ENCODE results near the gene TCOF1. TPM values are rescaled to one million over a fixed set of nuclear protein-coding genes. Genes with fewer than 3 reads are reported as not detected.

TCOF1 gene
- polyA plus RNA-seq, 3 donors, result 36.1 to 39.9 (median 39.1) TPM

DNA sequence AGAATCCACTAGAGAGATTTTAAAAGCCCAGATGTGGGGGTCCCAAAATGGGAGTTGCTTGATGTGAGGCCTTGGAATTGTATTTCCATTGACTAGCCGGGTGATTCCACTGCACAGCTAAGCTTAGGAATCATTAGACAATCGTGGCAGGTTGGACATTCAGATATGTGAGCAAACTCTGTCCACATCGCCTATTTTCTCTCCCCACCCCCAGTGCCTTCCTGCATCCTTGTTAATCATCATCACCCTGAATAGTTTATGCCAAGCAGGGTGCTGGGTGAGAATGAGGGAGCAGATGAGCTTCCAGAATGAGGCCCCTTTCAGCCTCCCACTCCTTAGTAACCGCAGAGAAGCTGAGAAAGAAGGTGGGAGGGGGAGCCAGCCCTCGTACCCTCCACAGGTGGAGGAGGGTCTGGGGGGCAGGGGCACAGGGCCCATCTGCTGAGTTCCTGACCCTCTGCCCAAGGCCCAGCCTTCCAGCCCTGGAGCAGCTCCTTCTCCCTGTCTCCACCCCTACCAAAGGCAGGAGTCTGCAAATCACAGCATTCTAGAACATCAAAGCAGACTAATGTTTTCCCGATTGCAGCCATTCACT is 7.7 kb upstream of the TCOF1 start:
- no peak for DNase-seq

DNA sequence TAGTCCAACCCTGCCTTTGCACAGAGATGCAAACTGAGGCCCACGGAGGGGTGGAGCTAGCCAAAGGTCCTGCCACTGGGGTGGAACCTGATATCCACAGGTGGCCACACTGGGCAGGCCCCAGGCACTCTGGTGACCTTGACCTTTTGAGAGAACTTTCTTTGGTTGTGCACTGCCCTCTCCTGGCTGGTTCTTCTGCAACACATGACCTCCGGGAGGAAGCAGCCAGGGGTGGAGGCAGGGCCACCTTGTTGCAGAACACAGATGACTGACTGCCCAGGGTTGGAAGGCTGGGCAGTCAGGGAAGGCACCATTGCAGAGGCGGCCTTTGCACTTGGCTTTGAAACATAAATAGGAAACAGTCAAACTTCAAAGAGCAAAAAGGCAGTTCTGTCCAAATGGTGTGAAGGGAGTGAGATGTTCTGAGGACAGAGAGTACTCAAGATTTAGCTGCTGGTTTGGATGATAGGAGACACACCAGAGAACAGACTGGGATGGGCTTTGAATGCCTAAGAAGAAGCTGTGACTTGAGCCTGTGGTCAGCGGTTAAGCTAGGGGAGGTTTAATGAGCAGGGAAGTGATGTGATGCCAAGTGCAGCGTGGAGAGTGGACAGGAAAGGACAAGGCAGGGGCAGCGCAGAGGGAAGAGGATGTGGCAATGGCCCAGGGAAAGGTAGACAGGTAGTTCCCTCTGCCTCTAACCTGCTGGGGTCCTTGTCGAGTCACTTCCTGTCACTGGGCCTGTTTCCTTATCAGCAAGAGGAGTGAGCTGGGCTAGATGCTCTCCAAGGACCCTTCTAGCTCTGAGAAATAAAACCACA is 6.8 kb upstream of the TCOF1 start:
- DNase-seq, result peak; percentile 64

DNA sequence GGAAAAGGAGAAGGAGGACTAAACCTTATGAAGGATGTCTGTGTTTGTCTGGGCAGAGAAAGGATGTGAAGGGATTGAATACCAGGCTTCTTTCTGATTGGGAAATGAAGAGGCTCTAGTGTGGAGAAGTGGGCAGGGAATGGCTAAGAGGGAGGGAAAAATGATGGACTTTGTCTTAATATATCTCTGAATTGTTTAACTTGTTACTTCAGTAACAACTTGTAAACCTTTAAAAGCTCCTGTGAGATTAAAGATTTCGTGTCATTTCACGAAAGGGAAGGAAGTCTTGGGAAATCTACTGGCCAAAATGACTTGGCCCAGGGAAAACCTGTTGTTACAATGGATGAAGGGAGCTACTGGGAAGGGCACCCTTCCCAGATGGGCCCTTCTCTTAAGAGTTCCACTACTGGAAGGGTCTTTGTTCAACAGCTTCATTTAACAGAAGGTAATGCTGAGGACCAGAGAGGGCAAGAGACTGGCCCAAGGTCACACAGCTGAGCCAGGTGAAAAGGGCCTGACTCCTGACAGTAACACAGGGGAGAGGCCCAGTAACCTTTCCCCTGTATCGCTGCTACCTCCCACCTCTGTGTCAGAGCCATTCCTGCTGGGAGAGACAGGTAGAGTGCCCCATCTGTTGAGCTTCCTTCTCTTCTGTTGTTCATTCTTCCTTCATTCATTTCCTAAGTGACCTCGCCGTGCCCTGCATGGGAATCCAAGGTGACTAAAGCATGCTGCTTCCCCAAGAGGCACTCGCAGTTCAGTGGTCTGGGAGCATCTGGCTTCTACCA is 5.1 kb upstream of the TCOF1 start:
- no peak for DNase-seq

DNA sequence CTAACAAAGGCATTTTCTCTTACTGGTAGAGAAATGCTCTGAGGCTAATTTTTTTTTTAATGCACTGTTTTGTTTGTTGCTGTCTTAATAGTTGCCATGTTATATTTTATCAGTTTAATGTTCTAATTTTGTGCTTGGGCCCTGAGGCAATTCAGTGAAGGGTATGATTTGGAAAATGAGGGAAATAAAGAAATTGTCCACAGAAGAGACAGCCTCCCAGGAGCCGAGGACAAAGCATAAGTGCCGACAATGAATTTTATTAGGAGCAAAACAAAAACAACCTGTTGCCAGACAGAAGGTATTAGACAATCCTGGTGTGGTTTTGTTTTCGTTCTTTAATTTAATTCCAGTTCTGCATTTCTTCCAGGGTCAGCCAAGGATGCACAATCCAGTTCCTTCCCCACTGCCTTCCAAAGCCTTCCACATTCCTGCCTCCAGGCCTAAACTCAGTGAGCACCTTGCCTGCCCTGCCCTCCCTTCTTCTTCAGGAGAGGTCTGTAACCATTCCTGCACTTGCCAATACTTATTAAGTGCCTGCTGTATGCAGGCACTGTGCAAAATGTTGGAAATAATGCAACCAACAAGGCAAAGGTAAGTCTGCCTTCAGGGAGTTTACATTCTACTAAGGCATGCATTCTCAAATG is 4.3 kb upstream of the TCOF1 start:
- no peak for DNase-seq

DNA sequence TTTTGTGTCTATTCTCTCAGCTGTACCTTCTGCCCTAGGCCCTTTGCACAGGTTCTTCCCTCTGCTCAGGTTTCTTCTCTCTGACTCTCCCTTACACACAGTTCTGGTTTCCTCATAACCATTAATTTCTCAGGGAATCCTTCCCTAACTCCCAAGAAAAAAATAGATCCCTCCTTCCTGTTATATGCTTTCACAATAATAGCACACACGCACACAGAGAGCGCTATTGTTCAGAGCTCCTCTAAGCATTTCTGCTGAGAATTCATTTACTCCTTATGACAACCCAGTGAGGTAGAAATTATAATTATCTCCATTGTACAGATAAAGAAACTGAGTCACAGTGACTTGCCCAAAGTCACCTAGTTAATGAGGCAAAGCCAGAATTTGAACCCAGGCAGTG is 1.7 kb upstream of the TCOF1 start:
- DNase-seq, result no peak

DNA sequence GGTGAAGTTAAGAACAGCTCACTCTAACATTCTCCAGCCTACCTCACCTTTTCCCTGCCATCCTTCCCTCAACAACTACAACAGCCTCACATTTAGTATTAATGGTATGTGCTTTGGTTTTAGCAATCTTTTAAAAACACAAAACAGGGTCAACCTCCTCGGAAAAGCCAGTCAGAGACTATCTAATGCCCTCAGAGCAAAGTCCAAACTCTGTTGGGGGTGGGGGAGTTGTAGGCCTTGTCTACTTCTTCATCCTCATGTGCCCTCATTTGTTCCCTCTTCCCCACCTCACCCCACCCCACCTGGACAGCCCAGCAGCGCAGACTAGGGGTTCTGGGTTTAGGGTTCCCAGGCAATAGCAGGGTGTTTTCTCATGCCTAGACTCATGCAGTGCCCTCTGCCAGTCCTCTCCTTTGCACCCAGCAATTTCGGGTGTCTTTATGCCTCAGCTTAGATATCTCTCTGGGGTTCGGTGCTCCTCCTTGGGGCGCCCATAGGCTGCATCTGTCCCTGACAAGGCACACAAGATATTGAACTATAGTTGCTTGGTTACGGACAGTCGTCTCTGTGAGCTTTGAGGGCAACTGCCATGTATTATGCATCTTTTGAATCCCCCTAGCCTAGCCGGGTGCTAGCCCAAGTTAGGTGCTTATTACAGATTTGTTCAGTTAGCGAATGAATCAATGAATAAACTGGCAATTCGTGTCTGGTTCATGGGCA is 762 bp upstream of the TCOF1 start:
- DNase-seq, result no peak

DNA sequence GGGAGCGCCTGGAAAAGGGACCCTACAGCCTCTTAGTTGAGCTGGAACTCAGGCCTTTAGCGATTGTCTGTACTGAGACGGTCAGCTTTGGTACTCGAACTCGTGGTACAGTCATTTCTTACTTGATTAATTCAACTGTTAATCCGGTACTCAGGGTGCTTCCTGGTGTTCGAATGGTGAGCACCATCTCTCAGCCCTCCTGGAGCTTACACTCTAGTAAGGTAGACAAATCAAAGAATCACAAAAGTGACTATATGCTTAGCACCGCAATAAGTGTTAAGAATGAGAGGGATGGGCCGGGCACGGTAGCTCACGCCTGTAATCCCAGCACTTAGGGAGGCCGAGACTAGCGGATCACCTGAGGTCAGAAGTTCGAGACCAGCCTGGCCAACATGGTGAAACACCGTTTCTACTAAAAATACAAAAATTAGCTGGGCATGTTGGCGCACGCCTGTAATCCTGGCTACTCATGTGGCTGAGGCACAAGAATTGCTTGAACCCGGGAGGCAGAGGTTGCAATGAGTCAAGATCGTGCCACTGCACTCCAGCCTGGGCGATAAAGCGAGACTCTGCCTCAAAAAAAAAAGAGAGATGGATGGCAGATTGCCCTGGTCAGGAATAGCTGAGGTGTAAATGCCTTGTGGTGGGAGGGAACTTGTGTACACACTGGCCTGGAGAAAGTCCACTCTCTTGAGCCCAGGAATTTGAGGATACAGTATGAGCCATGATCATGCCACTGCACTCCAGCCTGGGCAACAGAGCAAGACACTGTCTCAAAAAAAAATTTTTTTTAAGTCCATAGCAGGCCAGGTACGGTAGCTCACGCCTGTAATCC is 981 bp downstream of the TCOF1 start:
- no peak for DNase-seq

DNA sequence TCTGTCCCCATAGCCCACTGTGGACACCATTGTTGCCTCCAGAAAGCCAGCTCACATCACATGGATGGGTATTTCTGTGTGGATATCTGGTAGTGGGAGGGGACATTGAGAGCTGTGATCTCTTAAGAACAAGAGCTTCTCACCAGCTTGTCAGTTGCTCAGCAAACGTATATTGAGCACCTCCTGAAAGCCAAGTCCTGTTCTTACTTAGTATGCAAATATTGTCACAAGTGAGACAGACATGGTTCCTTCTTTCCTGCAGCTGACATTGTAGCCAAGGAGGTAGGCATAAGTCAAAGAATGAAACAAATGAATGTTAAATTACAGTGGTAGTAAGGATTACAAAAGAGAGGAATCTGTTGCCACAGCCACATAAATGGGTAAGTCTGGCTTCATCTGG is 3.8 kb downstream of the TCOF1 start:
- no peak for DNase-seq

DNA sequence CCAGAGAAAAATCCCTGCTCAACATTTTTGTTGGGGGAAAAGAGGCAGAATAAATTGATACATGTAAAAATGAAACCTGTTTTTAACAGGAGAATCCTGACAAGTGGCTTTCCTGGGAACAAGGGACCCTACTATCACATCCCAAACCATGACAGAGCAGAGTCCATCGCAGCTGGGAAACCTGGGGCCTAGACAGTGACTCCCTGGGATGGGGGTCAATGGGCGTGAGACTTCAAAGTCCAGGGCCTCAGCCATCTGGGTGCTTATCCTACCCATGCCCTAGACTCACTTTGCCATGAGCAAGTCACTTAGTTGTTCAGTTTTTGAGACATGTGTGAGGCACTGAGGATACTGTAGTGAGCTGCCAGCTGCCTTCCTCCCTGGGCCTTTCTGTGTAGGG is 5.7 kb downstream of the TCOF1 start:
- DNase-seq, result no peak

DNA sequence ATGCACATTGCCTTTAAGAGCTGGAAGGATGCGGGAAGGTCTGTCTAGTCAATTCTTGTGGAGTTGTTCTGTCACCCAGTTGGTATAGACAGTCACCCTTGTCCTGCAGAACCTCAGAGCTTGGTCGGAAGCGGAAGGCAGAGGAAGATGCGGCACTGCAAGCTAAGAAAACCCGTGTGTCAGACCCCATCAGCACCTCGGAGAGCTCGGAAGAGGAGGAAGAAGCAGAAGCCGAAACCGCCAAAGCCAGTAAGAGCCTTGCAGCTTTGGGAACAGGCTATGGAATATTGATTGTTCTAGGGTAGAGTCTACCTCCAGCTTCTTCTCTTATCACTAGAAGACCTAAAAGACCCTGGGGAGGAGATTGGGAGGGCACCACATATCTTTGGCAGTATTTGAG is 6.5 kb downstream of the TCOF1 start:
- no peak for DNase-seq

DNA sequence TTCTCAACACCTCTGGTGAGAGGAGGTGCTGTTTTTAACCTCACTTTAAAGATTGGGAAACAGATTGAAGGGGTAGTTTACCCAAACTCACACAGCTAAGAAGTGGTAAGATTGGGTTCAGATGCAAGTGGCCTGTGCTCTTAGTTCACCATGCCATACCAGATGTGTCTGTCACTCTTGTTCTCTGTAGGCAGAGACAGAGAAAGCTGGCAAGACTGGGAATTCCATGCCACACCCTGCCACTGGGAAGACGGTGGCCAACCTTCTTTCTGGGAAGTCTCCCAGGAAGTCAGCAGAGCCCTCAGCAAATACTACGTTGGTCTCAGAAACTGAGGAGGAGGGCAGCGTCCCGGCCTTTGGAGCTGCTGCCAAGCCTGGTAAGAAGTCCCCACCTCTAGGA is 11.0 kb downstream of the TCOF1 start:
- DNase-seq, result no peak

DNA sequence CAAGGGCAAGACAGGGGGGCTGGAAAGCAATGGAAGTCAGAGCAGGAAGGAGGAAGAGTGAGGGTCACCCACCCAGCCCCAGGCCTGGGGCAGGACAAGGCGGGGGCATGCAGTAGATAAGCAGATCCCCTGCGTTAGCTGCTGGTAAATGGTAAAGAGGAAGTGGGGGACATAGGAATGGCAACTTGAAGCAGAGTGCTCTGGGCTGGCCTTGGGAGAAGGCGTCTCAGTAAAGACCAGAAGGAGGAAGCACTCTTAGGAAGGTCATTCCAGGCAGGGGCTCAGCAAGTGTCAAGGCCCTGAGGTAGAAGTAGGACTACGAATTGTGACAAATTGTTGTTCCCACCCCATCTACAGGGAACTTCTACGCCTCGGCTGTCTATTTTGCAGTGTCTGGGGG is 15.1 kb downstream of the TCOF1 start:
- DNase-seq, result no peak

DNA sequence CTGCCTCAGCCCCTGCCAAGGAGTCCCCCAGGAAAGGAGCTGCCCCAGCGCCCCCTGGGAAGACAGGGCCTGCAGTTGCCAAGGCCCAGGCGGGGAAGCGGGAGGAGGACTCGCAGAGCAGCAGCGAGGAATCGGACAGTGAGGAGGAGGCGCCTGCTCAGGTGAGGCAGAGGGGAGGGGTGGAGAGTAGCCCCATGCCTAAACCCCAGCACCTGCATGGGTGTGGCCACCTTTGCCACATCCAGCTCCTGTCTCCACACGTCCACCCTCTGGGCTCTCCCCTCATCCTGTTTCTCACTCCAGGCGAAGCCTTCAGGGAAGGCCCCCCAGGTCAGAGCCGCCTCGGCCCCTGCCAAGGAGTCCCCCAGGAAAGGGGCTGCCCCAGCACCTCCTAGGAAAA is 17.2 kb downstream of the TCOF1 start:
- DNase-seq, result no peak

DNA sequence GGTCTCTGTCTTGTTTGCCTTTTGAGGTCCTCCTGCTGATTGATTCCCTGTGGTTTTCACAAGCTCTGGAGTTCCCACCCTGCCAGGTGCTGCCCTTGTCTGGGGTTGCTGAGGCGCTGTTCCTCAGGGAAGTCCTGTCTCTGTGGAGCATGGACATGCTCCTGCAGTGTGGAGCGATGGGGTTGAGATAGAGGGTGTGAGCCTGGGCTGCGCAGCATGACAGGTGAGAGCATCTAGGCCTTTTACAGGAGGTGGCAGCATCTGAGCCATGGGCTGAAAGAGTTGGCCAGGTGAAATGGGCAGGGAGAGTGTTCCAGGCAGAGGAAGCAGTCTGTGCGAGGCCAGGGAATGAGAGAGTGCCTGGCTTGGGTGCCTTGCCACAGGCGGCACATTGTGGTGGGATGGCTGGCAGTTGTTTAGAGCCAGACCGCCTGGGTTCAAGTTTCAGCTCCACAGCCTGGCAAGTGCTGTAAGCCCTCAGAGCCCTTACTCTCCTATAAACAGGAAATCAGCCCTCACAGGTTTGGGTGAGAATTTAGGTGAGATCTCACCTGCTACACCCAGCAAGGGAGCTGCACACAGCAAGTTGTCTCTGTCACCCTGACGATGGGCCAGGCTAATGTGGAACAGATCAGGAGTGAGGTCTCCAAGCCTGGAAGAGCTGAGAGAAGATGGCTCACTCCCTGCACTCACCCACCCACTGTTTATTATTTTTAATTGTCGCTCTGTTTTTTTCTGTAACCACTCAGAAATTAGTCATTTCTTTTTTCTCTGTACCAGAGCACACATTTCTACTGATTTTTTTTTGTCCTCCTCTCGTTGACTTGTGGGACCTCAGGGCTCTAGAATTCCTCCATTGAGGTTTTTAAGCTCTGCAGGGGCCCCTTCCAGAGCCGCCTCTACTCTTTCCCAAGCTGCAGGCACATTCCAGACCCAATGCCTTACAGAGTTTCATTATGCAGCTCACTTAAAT is 19.6 kb downstream of the TCOF1 start:
- no peak for DNase-seq

DNA sequence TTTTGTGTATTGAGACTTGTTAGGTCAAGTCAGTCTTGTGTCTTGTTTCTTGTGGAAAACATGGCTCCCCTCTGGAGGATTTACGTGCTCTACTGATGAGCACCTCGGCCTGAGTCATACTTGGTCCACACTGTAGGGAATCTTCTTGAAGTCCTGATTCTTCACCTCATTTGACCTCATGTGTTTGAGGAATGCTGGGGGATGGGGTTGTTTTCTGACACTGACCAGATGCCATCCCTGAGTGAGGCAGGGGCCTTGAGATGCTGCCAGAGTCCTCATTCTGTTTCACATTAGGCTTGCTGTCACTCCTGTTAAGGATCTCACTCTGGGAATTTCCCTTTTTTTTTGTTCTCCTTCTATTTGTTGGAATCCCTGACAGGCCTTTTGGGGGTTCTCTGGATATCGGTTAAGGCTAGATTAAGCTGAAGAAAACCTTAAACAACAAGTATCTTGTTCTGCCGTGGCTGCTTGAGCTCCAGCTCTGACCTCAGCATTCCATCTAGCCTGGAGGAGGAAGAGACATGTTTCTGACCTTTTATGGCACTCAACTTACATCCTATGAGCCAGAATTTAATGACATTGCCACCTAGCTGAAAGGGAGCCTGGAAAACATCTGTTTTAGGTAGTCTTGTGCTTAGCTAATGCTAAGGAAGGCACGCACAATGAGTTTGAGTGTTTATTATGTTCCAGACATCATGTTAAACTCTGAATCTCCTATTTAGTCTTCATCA is 20.6 kb downstream of the TCOF1 start:
- DNase-seq, result no peak

DNA sequence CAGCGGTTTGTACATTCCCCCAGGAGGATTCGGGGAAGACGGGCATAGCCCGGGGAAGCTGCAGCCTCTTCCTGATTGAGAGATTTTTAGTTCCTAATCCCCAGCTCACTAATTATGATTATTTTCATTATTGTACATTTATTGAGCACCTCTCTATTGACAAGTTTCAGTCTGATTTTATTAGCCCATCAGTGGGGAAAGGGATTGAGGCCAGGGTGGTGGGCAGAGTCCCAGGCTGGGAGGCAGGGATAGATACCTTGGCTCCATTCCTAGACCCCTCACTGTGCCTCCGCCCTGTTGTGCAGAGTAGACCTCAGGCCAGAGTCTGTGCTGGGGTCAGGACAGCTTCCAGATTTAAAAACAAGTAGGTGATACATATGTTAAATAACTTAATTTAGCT is 27.2 kb downstream of the TCOF1 start:
- no peak for DNase-seq

DNA sequence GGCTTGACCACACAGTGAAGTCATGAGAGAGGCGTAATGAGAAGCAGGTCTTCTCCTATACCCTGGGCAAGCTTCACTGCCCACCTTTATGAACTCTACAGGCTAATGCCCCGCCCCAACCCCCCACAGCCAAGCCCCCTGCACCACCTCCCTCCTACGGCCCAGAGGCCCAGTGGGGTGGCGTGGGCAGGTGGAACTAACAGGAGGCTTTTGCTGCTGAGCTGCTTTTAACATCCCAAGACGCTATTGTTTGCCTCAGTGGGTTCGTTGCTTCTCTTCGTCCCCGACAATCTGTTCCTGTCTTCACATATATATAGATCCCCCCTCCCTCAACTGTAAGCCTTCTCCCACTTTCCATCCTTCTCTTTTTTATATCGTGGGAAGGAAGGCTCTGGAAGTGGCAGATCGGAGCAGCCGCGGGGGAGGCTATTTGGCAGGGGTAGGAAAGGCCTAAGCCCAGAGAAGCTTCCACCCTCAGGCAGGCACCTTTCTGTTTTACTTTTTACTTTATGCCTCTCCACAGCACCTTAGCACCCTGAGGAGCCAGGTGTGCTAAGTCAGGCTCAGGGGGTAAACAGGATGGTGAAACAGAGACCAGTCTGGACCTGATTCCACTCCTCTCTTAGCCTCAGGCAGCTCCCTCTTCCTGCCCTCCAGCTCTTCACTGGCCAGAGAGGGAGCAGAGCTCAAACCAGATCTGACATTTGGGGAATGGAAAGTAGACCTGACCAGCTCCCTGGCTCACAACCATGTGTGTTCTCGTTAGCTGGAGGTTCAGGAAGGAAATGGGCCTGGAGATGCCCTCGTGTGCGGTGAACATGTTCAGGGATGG is 28.7 kb downstream of the TCOF1 start:
- no peak for DNase-seq
